Body of pancreas (tissue), 4 donors: ENCODE data around the gene SLC26A8. TPM values are rescaled to one million over a fixed set of nuclear protein-coding genes. Genes with fewer than 3 reads are reported as not detected.
"Not testable (repeated sequence)": the region's sequence is repeated elsewhere in the genome, so short reads cannot be mapped to it uniquely, and the experiment has no call there.

Experiments used
- ATAC-seq: fragments of 150-250 bp; one replicate; pipeline ENCODE4 v1.9.1; 2016
- DNase-seq, 4 donors: peaks; one replicate each; pipeline ENCODE4 v3.0.0-alpha.2; 2019
- H3K27ac ChIP-seq, 4 donors: fragments of 200-600 bp; sonication (generic); 1 replicate in 3 of 4; 2 replicates in 1 of 4; pipeline versions ENCODE4 v1.5.1 to v1.6.1; 2016 to 2019; ENCODE audit warnings: mild to moderate bottlenecking in 1 of 4, mixed read lengths in 1 of 4, moderate library complexity in 1 of 4
- H3K27me3 ChIP-seq, 2 donors: fragments of 200-600 bp; sonication (generic); one replicate each; pipeline ENCODE4 v1.6.0; 2016; ENCODE audit warnings: mild to moderate bottlenecking in 1 of 2
- H3K36me3 ChIP-seq, 2 donors: fragments of 200-600 bp; sonication (generic); replicated peaks in 1 of 2; 2 replicates each; pipeline ENCODE4 v1.5.1; 2016; ENCODE audit warnings: low read depth in 2 of 2; ENCODE audit not compliant: insufficient read depth in 1 of 2
- H3K4me1 ChIP-seq: fragments of 200-600 bp; sonication (generic); one replicate; pipeline ENCODE4 v1.6.0; 2016
- H3K4me3 ChIP-seq, 2 donors: fragments of 200-600 bp; sonication (generic); 1 replicate in 1 of 2; 2 replicates in 1 of 2; pipeline ENCODE4 v1.5.1; 2016 to 2019
- H3K9me3 ChIP-seq, 3 donors: fragments of 200-600 bp; sonication (generic); 1 replicate in 2 of 3; 2 replicates in 1 of 3; pipeline ENCODE4 v1.5.1; 2016
- CTCF ChIP-seq, 7 experiments: fragments of 450-650 bp in 4 of 7; fragments of 200-600 bp in 3 of 7; sonication (generic) in 3 of 7; IDR thresholded peaks; one replicate each; pipeline ENCODE4 v1.5.1; 2016 to 2019; ENCODE audit warnings: antibody characterized with exemption in 7 of 7
- POLR2A ChIP-seq, 3 donors: fragments of 450-650 bp; IDR thresholded peaks; one replicate each; pipeline ENCODE4 v1.6.1; 2016; ENCODE audit warnings: antibody characterized with exemption in 3 of 3, mild to moderate bottlenecking in 2 of 3
- WGBS, 2 donors: methylation state at CpG; one replicate each; pipeline ENCODE4 v1.1.5; 2017; 5-methylcytosine and 5-hydroxymethylcytosine counted together
- intact Hi-C: fragments of 100-400 bp; cut with DNase I; formaldehyde crosslinking; loops from one replicate; pipeline ENCODE4 v1.15.1; 2023
- total RNA-seq, 2 donors: library from RNA; depleted of rRNA; stranded (reverse); fragments of >200 nt; gene quantifications; one replicate each; pipeline ENCODE4 v1.1.0, GENCODE V29; 2016

SLC26A8 gene
- total RNA-seq, 2 donors from 2014 or later, result not detected

- 90 to 94% methylated on average over 3 of the region's 3 CpGs for WGBS, 2 donors
Observed at GRCh38 chr6:35916056-35916455, 108.4 kb downstream of the SLC26A8 start.

GRCh38 chr6:35914536-35914935 lies 109.9 kb downstream of the SLC26A8 start:
- no peak overlapping the region for H3K27ac ChIP-seq
- H3K9me3 ChIP-seq, result peaks cover 0 to 2% (median 0%) of the 10 kb centered on the region in 3 donors
- intact Hi-C loops, result no loop called here
- H3K4me1 ChIP-seq, result peaks cover 28% of the 10 kb centered on the region
- no peaks in the 10 kb centered on the region for H3K27me3 ChIP-seq
- WGBS, 2 donors, result 81 to 88% methylated on average over 6 of the region's 6 CpGs
- H3K4me3 ChIP-seq, result no peak overlapping the region
- DNase-seq (no peak), ATAC-seq (no peak)
- H3K36me3 ChIP-seq, result peaks cover 1 to 6% of the 10 kb centered on the region in 2 donors
- TF ChIP-seq CTCF (IDR thresholded peaks at IDR 0.05) (no peak), POLR2A (IDR thresholded peaks at IDR 0.05) (no peak)

More at GRCh38 chr6:35916056-35916455, 108.4 kb downstream of the SLC26A8 start:
- TF ChIP-seq CTCF (IDR thresholded peaks at IDR 0.05), result no peak
- no peak for TF ChIP-seq POLR2A (IDR thresholded peaks at IDR 0.05)
- Histone ChIP-seq H3K27ac (no peak overlapping the region), H3K4me3 (no peak overlapping the region), H3K36me3 (peaks cover 1 to 6% of the 10 kb centered on the region in 2 donors), H3K27me3 (no peaks in the 10 kb centered on the region), H3K9me3 (no peaks in the 10 kb centered on the region), H3K4me1 (peaks cover 28% of the 10 kb centered on the region)
- DNase-seq, result no peak
- no peak for ATAC-seq
- intact Hi-C loops, result no loop called here

- Histone ChIP-seq H3K4me1 (peaks cover 5% of the 10 kb centered on the region), H3K4me3 (no peak overlapping the region), H3K27me3 (no peaks in the 10 kb centered on the region), H3K27ac (no peak overlapping the region), H3K36me3 (peaks cover 1 to 6% of the 10 kb centered on the region in 2 donors), H3K9me3 (peaks cover 0 to 12% (median 0%) of the 10 kb centered on the region in 3 donors)
- DNase-seq (no peak), ATAC-seq (no peak)
- intact Hi-C loops, result no loop called here
- 87 to 94% methylated on average over 8 of the region's 8 CpGs for WGBS, 2 donors
- TF ChIP-seq POLR2A (IDR thresholded peaks at IDR 0.05), result no peak
- no peak for TF ChIP-seq CTCF (IDR thresholded peaks at IDR 0.05)
Observed at GRCh38 chr6:35911871-35912653, 112.4 kb downstream of the SLC26A8 start.

- H3K36me3 ChIP-seq, H3K4me3 ChIP-seq, H3K4me1 ChIP-seq, H3K27me3 ChIP-seq, H3K27ac ChIP-seq, ATAC-seq, DNase-seq, intact Hi-C loops: not testable (repeated sequence)
- H3K9me3 ChIP-seq, result peaks cover 0 to 12% (median 0%) of the 10 kb centered on the region in 3 donors
- 91 to 95% methylated on average over 2 of the region's 2 CpGs for WGBS, 2 donors
Observed at GRCh38 chr6:35909571-35909970, 114.9 kb downstream of the SLC26A8 start.

- DNase-seq, H3K4me3 ChIP-seq, intact Hi-C loops, H3K36me3 ChIP-seq, ATAC-seq, H3K4me1 ChIP-seq, H3K27me3 ChIP-seq, H3K27ac ChIP-seq: not testable (repeated sequence)
- peaks cover 0 to 12% (median 0%) of the 10 kb centered on the region in 3 donors for H3K9me3 ChIP-seq
- WGBS, 2 donors, result 96 to 98% methylated on average over 4 to 5 of the region's 5 CpGs
Observed at GRCh38 chr6:35908753-35909401, 115.6 kb downstream of the SLC26A8 start.
